HCT116 (cell line): ENCODE results near the gene GRIN3A.

Experiments
- CTCF ChIP-seq, 3 experiments: fragments of 200-600 bp in 1 of 3; sonication (generic) in 1 of 3; IDR thresholded peaks in 2 of 3; conservative IDR thresholded peaks in 1 of 3; 2 replicates each; pipeline ENCODE4 v1.5.1; 2012 to 2017; ENCODE audit warnings: low read depth in 2 of 3, low read length in 2 of 3, antibody characterized with exemption in 1 of 3, borderline replicate concordance in 1 of 3, control low read depth in 1 of 3, mild to moderate bottlenecking in 1 of 3, mixed read lengths in 1 of 3, mixed run types in 1 of 3, moderate library complexity in 1 of 3; ENCODE audit not compliant: insufficient read depth in 1 of 3
- EZH2 ChIP-seq: fragments of 200-600 bp; sonication (generic); IDR thresholded peaks from 2 replicates; pipeline ENCODE4 v1.6.1; 2017; ENCODE audit warnings: antibody characterized with exemption, mixed run types
- EZH2phosphoT487 ChIP-seq: fragments of 200-600 bp; IDR thresholded peaks from 2 replicates; pipeline ENCODE4 v1.6.1; 2018; ENCODE audit warnings: antibody characterized with exemption, borderline replicate concordance
- POLR2A ChIP-seq: IDR thresholded peaks from 2 replicates; pipeline ENCODE4 v1.7.0; 2011; ENCODE audit warnings: borderline replicate concordance; ENCODE audit not compliant: insufficient read depth, insufficient read length; ENCODE audit errors: extremely low read depth
- POLR2AphosphoS5 ChIP-seq: IDR thresholded peaks from 2 replicates; pipeline ENCODE4 v1.6.1; 2011; ENCODE audit warnings: mild to moderate bottlenecking, low read depth, low read length, moderate library complexity
- REST ChIP-seq: IDR thresholded peaks from 2 replicates; pipeline ENCODE4 v1.6.1; 2012; ENCODE audit warnings: low read depth
- SP1 ChIP-seq: IDR thresholded peaks from 2 replicates; pipeline ENCODE4 v1.6.1; 2012; ENCODE audit warnings: low read depth
- TCF7L2 ChIP-seq: IDR thresholded peaks from 2 replicates; pipeline ENCODE4 v1.7.0; 2011; ENCODE audit warnings: borderline replicate concordance, inconsistent platforms; ENCODE audit not compliant: insufficient read depth, insufficient read length; ENCODE audit errors: extremely low read depth
- YY1 ChIP-seq: IDR thresholded peaks from 2 replicates; pipeline ENCODE4 v1.6.1; 2011; ENCODE audit warnings: low read length, low read depth, moderate library complexity, mild to moderate bottlenecking; ENCODE audit not compliant: insufficient replicate concordance; ENCODE audit errors: extremely low read depth
- ZNF274 ChIP-seq: fragments of 200-500 bp; sonication (Bioruptor generic); IDR thresholded peaks from 2 replicates; pipeline ENCODE4 v1.6.1; 2014; ENCODE audit warnings: mild to moderate bottlenecking, low read depth, low read length, inconsistent platforms

DNA sequence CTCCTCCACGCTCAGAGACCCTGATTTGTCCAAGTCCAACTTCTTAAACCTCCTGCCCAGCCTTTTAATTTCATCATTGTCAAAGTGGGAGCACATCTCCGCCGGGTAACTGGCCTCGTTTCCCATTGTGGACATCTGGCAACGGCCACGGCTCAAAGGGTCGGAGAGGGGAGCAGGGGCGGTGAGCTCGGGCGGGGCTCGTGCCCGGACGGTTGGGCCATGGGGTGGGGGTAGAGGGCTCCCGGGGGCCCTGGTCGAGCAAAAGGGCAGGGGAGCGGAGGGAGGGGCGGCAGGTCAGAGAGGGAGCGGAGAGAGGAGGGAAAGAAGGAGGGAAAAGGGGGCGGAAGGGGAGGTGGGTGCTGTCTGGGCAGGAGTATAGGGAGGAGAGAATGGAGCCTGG is 143.7 kb downstream of the GRIN3A start, which contains the start of gene PPP3R2:
- TF ChIP-seq YY1 (no peak), EZH2 (no peak), CTCF (IDR thresholded peaks at IDR 0.05 in 2 of 3, conservative IDR thresholded peaks at IDR 0.05 in 1 of 3; ENCODE audit: borderline replicate concordance in 1 of 3, insufficient read depth in 1 of 3, low read depth in 2 of 3, low read length in 2 of 3) (no peak), POLR2AphosphoS5 (no peak), REST (no peak), ZNF274 (no peak), POLR2A (no peak), EZH2phosphoT487 (no peak), SP1 (no peak), TCF7L2 (no peak)
